GM19455 (cell line): Measurements from ENCODE around the gene ZNF414.
"Not testable (repeated sequence)": the region's sequence is repeated elsewhere in the genome, so short reads cannot be mapped to it uniquely, and the experiment has no call there.

ENCODE experiments used
- ATAC-seq: cut with Tn5 transposase; IDR thresholded peaks from one replicate; pipeline ENCODE4 v1.9.1; 2021; ENCODE audit not compliant: unreplicated experiment

Gene ZNF414, protein sequence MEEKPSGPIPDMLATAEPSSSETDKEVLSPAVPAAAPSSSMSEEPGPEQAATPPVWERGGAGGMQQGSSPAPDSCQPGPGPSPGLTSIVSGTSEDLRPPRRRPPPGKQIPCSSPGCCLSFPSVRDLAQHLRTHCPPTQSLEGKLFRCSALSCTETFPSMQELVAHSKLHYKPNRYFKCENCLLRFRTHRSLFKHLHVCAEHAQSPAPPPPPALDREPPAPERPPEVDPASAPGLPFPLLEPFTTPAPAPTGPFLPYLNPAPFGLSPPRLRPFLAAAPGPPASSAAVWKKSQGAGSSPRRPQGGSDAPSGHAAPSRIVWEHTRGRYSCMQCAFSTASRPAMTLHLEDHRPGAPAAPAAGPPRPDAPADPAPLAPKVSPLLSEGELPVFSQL

GRCh38 chr19:8513687-8514504, at the start of gene ZNF414:
Gene ZNF414, minus strand, starts transcription at chr19:8514167. Its CDS starts 121 bp downstream, at chr19:8514046.
- peak; percentile 89 for ATAC-seq

GRCh38 chr19:8561075-8561764, 47.3 kb upstream of the ZNF414 start:
- no peak for ATAC-seq

GRCh38 chr19:8558325-8558724, 44.4 kb upstream of the ZNF414 start:
- ATAC-seq: no peak

- no peak for ATAC-seq
Observed at GRCh38 chr19:8557642-8558238, 43.8 kb upstream of the ZNF414 start.

- not testable (repeated sequence) for ATAC-seq
Observed at GRCh38 chr19:8553729-8554128, 39.8 kb upstream of the ZNF414 start.

DNA sequence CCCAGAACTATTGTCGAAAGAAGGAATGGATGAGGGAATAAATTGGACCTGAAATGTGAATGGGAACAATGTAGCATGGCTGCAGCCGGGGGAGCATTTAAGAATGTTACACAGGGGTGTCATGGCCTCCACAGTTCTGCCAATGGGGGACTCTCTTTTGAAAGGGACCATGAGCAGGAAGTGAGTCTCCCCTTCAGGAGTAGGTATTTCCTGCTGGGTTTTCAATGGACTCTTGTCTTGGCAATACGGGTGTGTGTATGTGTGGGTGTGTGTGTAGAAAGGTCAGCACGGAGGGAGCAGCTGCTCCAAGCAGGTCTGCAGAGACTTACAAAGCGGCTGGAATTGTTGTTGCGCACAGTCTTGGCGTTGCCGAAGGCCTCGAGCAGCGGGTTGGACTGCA, 38.8 kb upstream of the ZNF414 start:
- no peak for ATAC-seq

GRCh38 chr19:8550070-8550469, 36.1 kb upstream of the ZNF414 start:
- no peak for ATAC-seq

- ATAC-seq: no peak
Observed at GRCh38 chr19:8545743-8546142, 31.8 kb upstream of the ZNF414 start.

GRCh38 chr19:8544168-8544567, 30.2 kb upstream of the ZNF414 start:
- ATAC-seq: no peak

GRCh38 chr19:8539621-8540149, 25.7 kb upstream of the ZNF414 start:
- no peak for ATAC-seq

DNA sequence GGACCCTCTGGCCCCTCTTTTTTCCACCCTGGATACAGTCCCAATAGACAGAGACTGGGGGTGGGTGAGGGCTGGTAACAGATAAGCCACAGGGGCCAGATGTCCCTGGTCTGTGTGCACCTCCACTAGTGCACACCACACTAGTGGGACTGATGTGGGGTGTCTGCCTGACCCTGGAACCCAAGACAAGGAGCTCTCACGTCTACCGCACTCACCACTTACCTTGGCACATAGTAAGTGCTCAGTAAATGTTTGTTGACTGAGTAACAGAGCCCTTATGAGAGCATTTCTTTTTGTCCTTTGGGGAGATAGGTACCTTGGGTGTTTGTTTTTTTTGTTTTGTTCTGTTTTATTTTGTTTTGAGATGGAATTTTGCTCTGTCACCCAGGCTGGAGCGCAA, 23.1 kb upstream of the ZNF414 start:
- no peak for ATAC-seq

DNA sequence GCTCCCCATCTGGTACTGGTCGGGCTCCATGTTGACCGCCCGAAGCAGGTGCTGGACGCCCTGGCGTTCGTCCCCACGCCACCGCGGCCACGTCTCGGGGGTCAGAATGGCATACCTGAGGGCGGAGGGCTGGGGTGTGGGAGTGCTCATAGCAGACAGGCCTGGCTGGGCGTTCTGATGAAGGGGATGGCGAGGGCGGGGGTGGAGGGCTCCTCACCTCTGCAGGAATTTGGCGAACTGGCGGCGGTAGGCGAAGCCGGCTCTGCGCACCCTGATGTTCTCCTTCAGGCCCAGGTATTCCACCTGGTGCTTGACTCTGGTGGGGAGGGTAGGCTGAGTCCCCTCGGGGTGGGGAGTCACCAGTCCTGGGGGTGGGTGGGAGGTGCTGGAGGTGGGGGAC, 22.3 kb upstream of the ZNF414 start:
- no peak for ATAC-seq

DNA sequence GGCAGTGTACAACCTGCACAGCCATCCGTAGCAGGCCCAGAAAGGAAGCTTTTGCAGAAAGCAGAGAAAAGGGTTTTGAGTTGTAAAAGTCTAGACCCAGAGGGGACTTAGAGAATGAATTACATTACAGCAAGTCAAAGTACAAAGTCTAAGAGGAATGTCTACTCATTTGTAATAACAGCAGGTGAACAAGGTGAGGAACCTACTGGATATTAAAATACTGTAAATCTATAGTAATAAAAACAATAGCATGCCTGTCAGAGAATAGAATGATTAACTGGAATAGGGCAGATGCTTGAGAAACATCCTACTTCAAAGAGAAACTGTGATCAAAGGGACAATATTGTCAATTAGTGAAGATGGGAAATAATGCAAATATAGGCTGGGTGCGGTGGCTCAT, 18.3 kb upstream of the ZNF414 start:
- ATAC-seq: no peak

DNA sequence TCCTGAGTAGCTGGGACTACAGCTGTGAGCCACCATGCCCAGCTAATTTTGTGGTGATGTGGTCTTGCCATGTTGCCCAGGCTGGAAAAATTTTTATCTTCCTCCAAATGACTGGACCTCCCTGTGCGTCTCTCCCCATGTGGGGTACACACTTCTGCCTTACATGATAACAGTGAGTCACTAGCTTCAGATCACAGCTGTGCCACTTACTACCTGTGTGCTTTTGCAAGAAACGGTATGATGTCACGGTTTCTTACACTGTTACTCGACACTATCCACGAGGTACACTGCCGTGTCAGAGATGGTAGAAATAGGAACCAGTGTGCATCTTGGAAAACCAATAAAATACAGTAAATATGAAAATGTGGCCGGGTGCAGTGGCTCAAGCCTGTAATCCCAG, 17.5 kb upstream of the ZNF414 start:
- ATAC-seq: no peak

- ATAC-seq: no peak
Observed at GRCh38 chr19:8530061-8530679, 16.2 kb upstream of the ZNF414 start.

DNA sequence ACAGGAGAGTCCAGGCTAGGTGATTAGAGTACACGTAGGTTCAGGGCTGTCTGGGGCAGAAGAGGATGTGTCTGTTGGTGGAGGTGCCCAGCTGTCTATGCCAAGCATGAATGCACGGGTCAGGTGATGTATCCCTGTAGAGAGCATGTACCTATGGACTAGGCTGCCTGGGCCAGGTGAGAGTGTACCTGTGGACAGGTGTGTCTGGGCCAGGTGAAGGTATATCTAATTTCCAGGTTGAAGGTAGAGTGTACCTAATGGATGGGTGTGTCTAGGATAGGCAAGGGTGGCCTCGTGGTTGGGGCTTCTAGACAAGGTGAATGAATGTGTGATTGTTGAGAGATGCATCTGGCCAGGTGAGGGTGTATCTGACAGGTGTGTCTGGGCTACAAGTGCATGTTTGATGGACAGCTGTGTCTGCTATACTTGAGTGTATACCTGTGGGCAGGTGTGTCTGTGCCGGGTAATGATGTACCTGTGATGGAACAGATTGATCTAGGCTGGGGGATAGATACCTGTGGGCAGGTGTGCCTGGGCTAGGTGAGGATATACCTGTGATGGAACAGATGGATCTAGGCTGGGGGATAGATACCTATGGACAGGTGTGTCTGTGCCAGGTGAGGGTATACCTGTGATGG, 15.5 kb upstream of the ZNF414 start:
- ATAC-seq: no peak

- no peak for ATAC-seq
Observed at GRCh38 chr19:8528500-8528899, 14.5 kb upstream of the ZNF414 start.

GRCh38 chr19:8526345-8527091, 12.6 kb upstream of the ZNF414 start:
- no peak for ATAC-seq

DNA sequence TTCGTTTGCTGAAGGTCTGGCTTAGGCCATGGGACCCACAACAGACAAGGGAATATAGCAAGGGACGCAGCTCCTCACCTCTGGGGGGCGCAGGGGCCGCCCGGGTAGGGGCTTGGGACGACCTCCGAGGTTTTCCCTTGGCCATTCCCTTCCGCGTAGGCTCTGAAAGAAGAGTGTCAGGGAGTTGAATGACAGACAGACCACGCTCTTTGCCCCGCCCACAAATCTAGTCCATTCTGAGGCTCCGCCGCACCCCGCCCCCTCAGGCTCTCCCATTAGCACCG, 11.4 kb upstream of the ZNF414 start:
- ATAC-seq: no peak

GRCh38 chr19:8519388-8519787, 5.4 kb upstream of the ZNF414 start:
- no peak for ATAC-seq
